A549 treated with DMSO at 1 μM for 4 hours (cell line): Measurements from ENCODE around the gene HCCS. TPM values are rescaled to one million over a fixed set of nuclear protein-coding genes. Genes with fewer than 3 reads are reported as not detected.

Experiments
- total RNA-seq: library from RNA; stranded (reverse); fragments of 200-300 nt; extraction: Qiagen RNA extraction; gene quantifications from 5 replicates; pipeline ENCODE4 v1.2.3, GENCODE V29; 2022; ENCODE audit warnings: low read depth

HCCS gene
- total RNA-seq = 55.8 to 60.5 TPM (median 59.3 TPM) in 5 replicates

DNA sequence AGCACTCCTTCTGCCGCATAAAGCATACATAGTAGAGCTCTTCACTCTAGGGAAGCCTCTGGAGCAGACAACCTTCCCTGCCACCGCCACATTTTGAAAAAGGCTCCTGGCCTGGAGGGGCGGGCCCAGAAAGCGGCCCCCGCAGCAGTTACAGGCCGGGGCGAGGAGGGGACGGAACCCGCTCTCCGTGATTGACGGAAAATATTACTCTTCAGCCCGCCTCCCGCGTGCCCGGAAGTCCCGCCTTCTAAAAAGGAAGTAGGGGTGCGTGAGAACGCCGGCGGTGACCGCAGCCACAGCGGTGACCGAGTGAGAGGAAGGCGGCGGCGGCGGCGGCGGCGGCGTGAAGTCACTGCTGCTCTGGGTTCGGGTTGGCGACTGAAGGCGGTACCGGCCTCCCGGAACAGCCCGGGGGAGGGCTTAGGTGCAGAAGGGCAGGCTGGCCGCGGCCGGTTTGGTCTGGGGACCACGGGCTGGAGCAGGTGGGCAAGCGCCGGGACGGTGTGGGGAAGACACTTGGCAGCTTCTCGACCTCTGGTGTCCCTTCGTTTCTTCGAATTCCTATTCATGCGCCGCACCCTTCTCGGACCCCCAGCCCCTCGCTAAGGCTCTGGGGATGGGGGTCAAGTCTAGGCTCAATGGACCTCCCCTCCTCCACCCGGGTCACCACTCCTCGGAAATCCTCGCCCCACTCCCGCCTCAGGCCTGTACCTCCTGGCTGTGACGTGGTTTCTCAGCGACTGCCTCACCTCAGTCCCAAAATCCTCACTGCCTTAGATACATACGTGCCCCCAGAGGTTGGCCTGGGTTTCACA, at the start of gene HCCS:
Gene HCCS, plus strand, starts transcription at position 296 of the 815 bp plus-strand sequence. CDS start 729 bp downstream, outside the sequence.

Other genes with a start within 250 kb of the HCCS start
- gene AMELX, start 182.1 kb downstream of the HCCS start, total RNA-seq = not detected in 5 replicates